Measurements from ENCODE around the gene EIF2S1.
"Not testable (repeated sequence)": the region's sequence is repeated elsewhere in the genome, so short reads cannot be mapped to it uniquely, and the experiment has no call there.

Gene EIF2S1

GRCh38 chr14:67372833-67373232 lies 12.7 kb downstream of the EIF2S1 start:
- no peak for DNase-seq

GRCh38 chr14:67373347-67373746 lies 13.2 kb downstream of the EIF2S1 start:
- DNase-seq: no peak

GRCh38 chr14:67377916-67378315 lies 17.8 kb downstream of the EIF2S1 start:
- DNase-seq: no peak

GRCh38 chr14:67385120-67385519 lies 25.0 kb downstream of the EIF2S1 start:
- no peak for DNase-seq

- DNase-seq: no peak
Observed at GRCh38 chr14:67385618-67386017, 25.5 kb downstream of the EIF2S1 start.

- no peak for DNase-seq
Observed at GRCh38 chr14:67387195-67387594, 27.1 kb downstream of the EIF2S1 start.

- no peak for DNase-seq
Observed at GRCh38 chr14:67389275-67389674, 29.1 kb downstream of the EIF2S1 start.

- no peak for DNase-seq
Observed at GRCh38 chr14:67389811-67390534, 29.8 kb downstream of the EIF2S1 start.

GRCh38 chr14:67391268-67391667 lies 31.1 kb downstream of the EIF2S1 start:
- DNase-seq: no peak

GRCh38 chr14:67392123-67392522 lies 32.0 kb downstream of the EIF2S1 start:
- DNase-seq: no peak

GRCh38 chr14:67392800-67393199 lies 32.7 kb downstream of the EIF2S1 start:
- DNase-seq: no peak

- no peak for DNase-seq
Observed at GRCh38 chr14:67393689-67394088, 33.6 kb downstream of the EIF2S1 start.

- no peak for DNase-seq
Observed at GRCh38 chr14:67395086-67395875, 35.2 kb downstream of the EIF2S1 start.

- no peak for DNase-seq
Observed at GRCh38 chr14:67395876-67396189, 35.7 kb downstream of the EIF2S1 start.

GRCh38 chr14:67396381-67396970 lies 36.3 kb downstream of the EIF2S1 start:
- no peak for DNase-seq

GRCh38 chr14:67397536-67397935 lies 37.4 kb downstream of the EIF2S1 start:
- DNase-seq: no peak

- DNase-seq: no peak
Observed at GRCh38 chr14:67400434-67400833, 40.3 kb downstream of the EIF2S1 start.

GRCh38 chr14:67405771-67406170 lies 45.6 kb downstream of the EIF2S1 start:
- DNase-seq: no peak

GRCh38 chr14:67408122-67408801 lies 48.1 kb downstream of the EIF2S1 start:
- not testable (repeated sequence) for DNase-seq

GRCh38 chr14:67409461-67409860 lies 49.3 kb downstream of the EIF2S1 start:
- no peak for DNase-seq

- no peak for DNase-seq
Observed at GRCh38 chr14:67410313-67410712, 50.2 kb downstream of the EIF2S1 start.

- no peak for DNase-seq
Observed at GRCh38 chr14:67411370-67411769, 51.2 kb downstream of the EIF2S1 start.

GRCh38 chr14:67411820-67412421 lies 51.8 kb downstream of the EIF2S1 start, which contains the start of gene PLEK2:
Gene PLEK2, minus strand, starts transcription at chr14:67412165. Its CDS starts 106 bp downstream, at chr14:67412059.
- peak; percentile 49 to 52 for DNase-seq

Data from activated CD4-positive, alpha-beta T cell treated with anti-CD3 and anti-CD28 coated beads for 4 hours (primary cell).